ENCODE results near the gene MED22. TPM values are rescaled to one million over a fixed set of nuclear protein-coding genes. Genes with fewer than 3 reads are reported as not detected.

The MED22 gene
- total and polyA plus RNA-seq, 8 donors, result 21.8 to 29.2 (median 26.3) TPM

DNA sequence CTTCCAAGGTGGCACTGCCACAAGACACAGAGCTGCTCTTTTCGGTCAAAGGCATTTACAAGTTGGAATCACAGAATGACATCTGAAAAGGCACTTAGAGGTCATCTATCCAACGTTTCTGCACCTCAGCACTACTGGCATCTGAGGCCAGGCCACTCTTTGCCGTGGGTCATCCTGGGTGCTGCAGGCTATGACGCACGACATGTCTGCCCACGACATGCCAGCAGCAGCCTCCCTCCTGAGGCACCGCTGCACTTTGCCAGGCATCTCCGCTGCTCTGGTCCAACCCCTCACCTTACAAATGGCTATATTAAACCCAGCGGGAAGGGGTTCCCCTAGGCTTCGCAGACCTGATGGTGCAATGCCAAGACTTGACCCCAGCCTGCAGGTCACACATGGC lies 19.8 kb upstream of the MED22 start:
- ATAC-seq, result no peak
- DNase-seq, result peak in 1 of 4 donors; percentile 31
- Histone ChIP-seq H3K27me3 (no peaks in the 10 kb centered on the region), H3K36me3 (peaks cover 0 to 83% of the 10 kb centered on the region in 2 donors), H3K27ac (no peak overlapping the region), H3K4me1 (peaks cover 34 to 59% of the 10 kb centered on the region in 2 donors), H3K9me3 (no peaks in the 10 kb centered on the region), H3K4me3 (no peak overlapping the region)
- intact Hi-C loops (cut with DNase I), result no loop called here
- TF ChIP-seq, protein P1, sequence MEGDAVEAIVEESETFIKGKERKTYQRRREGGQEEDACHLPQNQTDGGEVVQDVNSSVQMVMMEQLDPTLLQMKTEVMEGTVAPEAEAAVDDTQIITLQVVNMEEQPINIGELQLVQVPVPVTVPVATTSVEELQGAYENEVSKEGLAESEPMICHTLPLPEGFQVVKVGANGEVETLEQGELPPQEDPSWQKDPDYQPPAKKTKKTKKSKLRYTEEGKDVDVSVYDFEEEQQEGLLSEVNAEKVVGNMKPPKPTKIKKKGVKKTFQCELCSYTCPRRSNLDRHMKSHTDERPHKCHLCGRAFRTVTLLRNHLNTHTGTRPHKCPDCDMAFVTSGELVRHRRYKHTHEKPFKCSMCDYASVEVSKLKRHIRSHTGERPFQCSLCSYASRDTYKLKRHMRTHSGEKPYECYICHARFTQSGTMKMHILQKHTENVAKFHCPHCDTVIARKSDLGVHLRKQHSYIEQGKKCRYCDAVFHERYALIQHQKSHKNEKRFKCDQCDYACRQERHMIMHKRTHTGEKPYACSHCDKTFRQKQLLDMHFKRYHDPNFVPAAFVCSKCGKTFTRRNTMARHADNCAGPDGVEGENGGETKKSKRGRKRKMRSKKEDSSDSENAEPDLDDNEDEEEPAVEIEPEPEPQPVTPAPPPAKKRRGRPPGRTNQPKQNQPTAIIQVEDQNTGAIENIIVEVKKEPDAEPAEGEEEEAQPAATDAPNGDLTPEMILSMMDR (IDR thresholded peaks at IDR 0.05), result no peak

DNA sequence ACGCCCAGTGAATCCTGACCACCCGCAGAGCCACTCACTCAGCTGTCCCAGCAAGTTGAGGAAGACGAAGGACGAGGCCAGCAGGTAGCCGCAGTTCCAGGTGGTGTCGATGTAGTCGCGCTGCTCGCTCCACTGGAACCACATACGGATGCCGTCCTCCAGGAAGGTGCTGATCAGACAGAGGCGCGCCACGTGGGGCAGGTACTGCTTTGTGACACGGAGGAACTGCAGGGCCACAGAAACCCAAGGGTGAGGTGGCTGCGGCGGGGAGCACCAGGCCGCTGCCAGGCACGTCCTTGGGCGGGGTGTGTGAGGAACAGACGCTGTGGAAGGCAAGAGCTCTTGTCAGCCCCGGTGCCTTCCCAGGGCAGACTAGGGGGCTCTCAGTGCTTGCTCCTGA lies 19.3 kb upstream of the MED22 start:
- TF ChIP-seq, protein P1 (IDR thresholded peaks at IDR 0.05), result no peak
- intact Hi-C loops (cut with DNase I), result no loop called here
- peaks cover 32 to 54% of the 10 kb centered on the region in 2 donors for H3K4me1 ChIP-seq

GRCh38 chr9:133366435-133366834 lies 18.5 kb upstream of the MED22 start:
- TF ChIP-seq, protein P1 (IDR thresholded peaks at IDR 0.05), result no peak
- Histone ChIP-seq H3K27me3 (no peaks in the 10 kb centered on the region), H3K27ac (no peak overlapping the region), H3K4me3 (no peak overlapping the region), H3K4me1 (peaks cover 25 to 46% of the 10 kb centered on the region in 2 donors), H3K36me3 (peaks cover 0 to 90% of the 10 kb centered on the region in 2 donors), H3K9me3 (no peaks in the 10 kb centered on the region)
- DNase-seq (peak in 1 of 4 donors; percentile 52), ATAC-seq (no peak)
- intact Hi-C loops (cut with DNase I), result no loop called here

More for the DNA sequence above, 19.3 kb upstream of the MED22 start:
- peaks cover 0 to 83% of the 10 kb centered on the region in 2 donors for H3K36me3 ChIP-seq
- no peak overlapping the region for H3K4me3 ChIP-seq
- H3K27me3 ChIP-seq, result no peaks in the 10 kb centered on the region
- ATAC-seq (no peak), DNase-seq (peak in 1 of 4 donors; percentile 60)
- no peak overlapping the region for H3K27ac ChIP-seq
- no peaks in the 10 kb centered on the region for H3K9me3 ChIP-seq

DNA sequence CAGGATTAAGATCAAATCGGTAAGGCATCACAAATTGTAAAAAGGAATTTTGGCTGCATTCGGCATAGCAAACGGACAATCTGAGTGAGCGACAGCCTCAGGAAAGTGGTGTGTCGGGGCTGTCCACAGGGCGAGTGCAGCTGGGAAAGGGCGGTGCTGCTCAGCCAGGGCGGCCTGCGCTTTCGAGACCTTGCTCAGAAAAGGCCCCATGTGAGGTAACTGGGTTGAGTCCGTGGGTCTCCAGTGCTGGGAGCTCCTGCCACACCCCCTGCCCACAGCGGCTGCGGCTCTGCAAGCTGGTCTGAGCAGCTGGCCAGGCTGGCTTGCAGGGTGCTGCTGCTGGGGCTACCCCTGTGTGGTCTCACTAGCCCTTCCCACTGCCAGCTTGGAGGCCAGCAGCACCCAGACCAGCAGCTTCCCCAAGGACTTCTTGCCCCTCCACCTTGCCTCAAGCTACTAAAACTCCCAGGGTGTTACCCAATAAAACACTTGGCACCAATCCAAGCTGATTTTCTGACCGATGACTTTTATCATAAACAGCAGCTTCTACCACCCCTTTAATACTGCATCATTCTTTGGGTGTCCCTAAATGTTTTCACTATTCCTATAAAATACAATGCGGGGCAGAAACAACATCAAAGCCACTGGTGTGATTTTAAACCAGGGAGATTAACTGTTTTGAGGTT lies 14.6 kb upstream of the MED22 start:
- peaks cover under 1 to 20% of the 10 kb centered on the region in 2 donors for H3K4me1 ChIP-seq
- intact Hi-C loops (cut with DNase I), result no loop called here
- H3K27me3 ChIP-seq, result no peaks in the 10 kb centered on the region
- DNase-seq, result peak in 1 of 4 donors; percentile 51
- TF ChIP-seq, protein P1 (IDR thresholded peaks at IDR 0.05), result no peak
- ATAC-seq, result no peak
- H3K36me3 ChIP-seq, result peaks cover 0 to 83% of the 10 kb centered on the region in 2 donors
- H3K9me3 ChIP-seq, result no peaks in the 10 kb centered on the region
- H3K27ac ChIP-seq, result no peak overlapping the region
- no peak overlapping the region for H3K4me3 ChIP-seq

DNA sequence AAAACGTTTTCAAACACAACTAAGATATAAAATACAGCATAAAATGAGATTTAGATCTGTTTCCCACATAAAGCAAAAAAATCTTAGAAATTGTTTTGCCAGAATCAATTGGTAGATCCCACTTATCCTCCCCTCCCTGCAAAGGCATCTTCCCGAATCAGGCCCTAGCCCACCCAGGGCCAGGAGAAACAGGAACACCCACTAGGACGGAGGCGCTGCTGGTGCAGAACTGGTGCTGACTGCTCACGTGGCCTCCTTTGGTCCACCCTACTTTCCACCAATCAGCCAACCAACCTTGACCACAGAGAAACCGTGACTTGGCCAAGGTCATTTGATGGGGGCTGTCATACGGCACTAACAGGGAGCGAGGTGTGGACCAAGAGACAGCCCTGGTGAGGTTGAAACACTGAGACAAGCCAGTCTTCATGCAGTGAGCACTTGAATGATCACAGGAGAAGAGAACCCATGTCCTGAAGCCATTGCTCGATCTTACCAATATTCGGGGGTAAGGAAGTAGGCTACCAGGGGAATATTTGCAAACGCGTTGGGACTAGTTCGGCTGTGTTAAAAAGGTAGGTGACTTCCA lies 13.7 kb upstream of the MED22 start:
- intact Hi-C loops (cut with DNase I), result no loop called here
- Histone ChIP-seq H3K4me1 (peaks cover 8 to 25% of the 10 kb centered on the region in 2 donors), H3K4me3 (no peak overlapping the region), H3K9me3 (no peaks in the 10 kb centered on the region), H3K36me3 (peaks cover 0 to 74% of the 10 kb centered on the region in 2 donors), H3K27me3 (no peaks in the 10 kb centered on the region), H3K27ac (no peak overlapping the region)
- no peak for ATAC-seq
- DNase-seq, result peak in 1 of 4 donors; percentile 31
- TF ChIP-seq, protein P1 (IDR thresholded peaks at IDR 0.05), result no peak
